CD14-positive monocyte (primary cell): Measurements from ENCODE around the gene INPP5J. TPM values are rescaled to one million over a fixed set of nuclear protein-coding genes. Genes with fewer than 3 reads are reported as not detected.
A peak's percentile ranks its signal among the peaks of the same experiment; 100 is the strongest.

Experiments
- DNase-seq, 3 donors: peaks; one replicate each; pipeline ENCODE4 v3.0.0-alpha.2; 2011 to 2022
- H2AFZ ChIP-seq: 2 replicates; pipeline ENCODE4 v1.6.0; 2012; ENCODE audit warnings: mild to moderate bottlenecking, low read depth, low read length, inconsistent platforms; ENCODE audit not compliant: insufficient read depth, poor library complexity, severe bottlenecking
- H3K27ac ChIP-seq, 2 donors: 1 replicate in 1 of 2; 2 replicates in 1 of 2; pipeline ENCODE4 v1.5.1; 2012 to 2013; ENCODE audit warnings: low read length in 2 of 2, control low read depth in 1 of 2, inconsistent platforms in 1 of 2, low read depth in 1 of 2, mild to moderate bottlenecking in 1 of 2
- H3K27me3 ChIP-seq, 2 donors: one replicate each; pipeline versions ENCODE4 v1.6.0 to v1.6.1; 2011 to 2013; ENCODE audit warnings: low read length in 2 of 2; ENCODE audit not compliant: control insufficient read depth in 2 of 2, insufficient read depth in 2 of 2
- H3K36me3 ChIP-seq, 2 donors: replicated peaks in 1 of 2; 1 replicate in 1 of 2; 2 replicates in 1 of 2; pipeline versions ENCODE4 v1.5.1 to v1.6.1; 2012 to 2013; ENCODE audit warnings: low read length in 2 of 2, control low read depth in 1 of 2, inconsistent platforms in 1 of 2, mild to moderate bottlenecking in 1 of 2; ENCODE audit not compliant: insufficient read depth in 2 of 2, control insufficient read depth in 1 of 2
- H3K4me1 ChIP-seq, 2 donors: 1 replicate in 1 of 2; 2 replicates in 1 of 2; pipeline versions ENCODE4 v1.5.1 to v1.6.1; 2012 to 2013; ENCODE audit warnings: low read length in 2 of 2, control low read depth in 1 of 2, inconsistent platforms in 1 of 2, mild to moderate bottlenecking in 1 of 2, moderate library complexity in 1 of 2; ENCODE audit not compliant: insufficient read depth in 2 of 2, control insufficient read depth in 1 of 2
- H3K4me2 ChIP-seq: replicated peaks from 2 replicates; pipeline ENCODE3; 2012; ENCODE audit warnings: low read length, moderate library complexity, mild to moderate bottlenecking; ENCODE audit not compliant: poor library complexity, severe bottlenecking; ENCODE audit errors: extremely low read depth
- H3K4me3 ChIP-seq, 3 experiments: fragments of 200-600 bp in 1 of 3; sonication (generic) in 1 of 3; replicated peaks in 1 of 3; 1 replicate in 2 of 3; 2 replicates in 1 of 3; pipeline ENCODE4 v1.5.1; 2011 to 2013; ENCODE audit warnings: low read length in 3 of 3, mild to moderate bottlenecking in 3 of 3, control low read depth in 2 of 3, low read depth in 2 of 3, inconsistent platforms in 1 of 3, moderate library complexity in 1 of 3
- H3K79me2 ChIP-seq: 2 replicates; pipeline ENCODE4 v1.6.0; 2012; ENCODE audit warnings: mild to moderate bottlenecking, control low read depth, inconsistent platforms, low read length, moderate library complexity; ENCODE audit not compliant: insufficient read depth
- H3K9ac ChIP-seq: 2 replicates; pipeline ENCODE4 v1.6.0; 2017; ENCODE audit warnings: low read length, mild to moderate bottlenecking; ENCODE audit not compliant: insufficient read depth, poor library complexity, severe bottlenecking
- H3K9me3 ChIP-seq, 2 donors: replicated peaks in 1 of 2; 1 replicate in 1 of 2; 2 replicates in 1 of 2; pipeline versions ENCODE4 v1.5.1 to v1.6.1; 2012 to 2013; ENCODE audit warnings: low read length in 2 of 2, control low read depth in 1 of 2; ENCODE audit not compliant: control insufficient read depth in 1 of 2, insufficient read depth in 1 of 2
- H4K20me1 ChIP-seq: 2 replicates; pipeline ENCODE4 v1.6.0; 2012; ENCODE audit warnings: mild to moderate bottlenecking, low read length, control low read depth, moderate library complexity; ENCODE audit not compliant: insufficient read depth
- H3K27ac Mint-ChIP-seq, 7 donors: one replicate each; pipeline ENCODE4 v1.8.0; 2020; ENCODE audit warnings: mild to moderate bottlenecking in 7 of 7, mixed read lengths in 7 of 7, moderate library complexity in 6 of 7, inconsistent platforms in 2 of 7
- H3K27me3 Mint-ChIP-seq, 3 donors: one replicate each; pipeline ENCODE4 v1.8.0; 2021 to 2022; ENCODE audit warnings: low read depth in 3 of 3, mild to moderate bottlenecking in 3 of 3, mixed read lengths in 3 of 3, moderate library complexity in 3 of 3, inconsistent platforms in 1 of 3
- H3K36me3 Mint-ChIP-seq, 2 donors: one replicate each; pipeline ENCODE4 v1.8.0; 2020; ENCODE audit warnings: mixed read lengths in 2 of 2, inconsistent platforms in 1 of 2, mild to moderate bottlenecking in 1 of 2
- H3K4me1 Mint-ChIP-seq: one replicate; pipeline ENCODE4 v1.8.0; 2020; ENCODE audit warnings: mild to moderate bottlenecking, mixed read lengths
- H3K4me3 Mint-ChIP-seq, 2 donors: one replicate each; pipeline ENCODE4 v1.8.0; 2020; ENCODE audit warnings: mild to moderate bottlenecking in 2 of 2, mixed read lengths in 2 of 2, moderate library complexity in 1 of 2
- H3K9me3 Mint-ChIP-seq, 7 donors: one replicate each; pipeline ENCODE4 v1.8.0; 2020 to 2022; ENCODE audit warnings: mixed read lengths in 7 of 7, mild to moderate bottlenecking in 6 of 7, moderate library complexity in 6 of 7, inconsistent platforms in 2 of 7
- CTCF ChIP-seq: fragments of 200-600 bp; IDR thresholded peaks from one replicate; pipeline ENCODE4 v1.8.0; 2022; ENCODE audit warnings: antibody characterized with exemption, mild to moderate bottlenecking
- WGBS: methylation state at CpG from one replicate; pipeline ENCODE4 v1.1.5; 2013; ENCODE audit warnings: missing lambda C conversion rate; ENCODE audit not compliant: insufficient coverage; 5-methylcytosine and 5-hydroxymethylcytosine counted together
- intact Hi-C, 2 donors: fragments of 100-400 bp; cut with micrococcal nuclease; formaldehyde crosslinking; loops; one replicate each; pipeline versions ENCODE4 v1.15.0 to v1.15.1; 2023
- polyA plus RNA-seq, 3 donors: library from polyadenylated mRNA; depleted of rRNA in 1 of 3; unstranded in 2 of 3; stranded (reverse) in 1 of 3; fragments of 300-500 nt in 2 of 3; fragments of >200 nt in 1 of 3; fragmentation: Illumina TruSeq in 2 of 3; gene quantifications; 1 replicate in 2 of 3; 2 replicates in 1 of 3; pipeline ENCODE4 v1.2.3, GENCODE V29; 2012 to 2021
- small RNA-seq: library from RNA; depleted of rRNA; stranded (forward); fragments of <200 nt; gene quantifications from one replicate; pipeline ENCODE3, GENCODE V24; 2012; ENCODE audit warnings: low read depth; ENCODE audit not compliant: insufficient read length

The INPP5J gene
- polyA plus RNA-seq, 3 donors, result 0.03 TPM; not detected in 2

DNA sequence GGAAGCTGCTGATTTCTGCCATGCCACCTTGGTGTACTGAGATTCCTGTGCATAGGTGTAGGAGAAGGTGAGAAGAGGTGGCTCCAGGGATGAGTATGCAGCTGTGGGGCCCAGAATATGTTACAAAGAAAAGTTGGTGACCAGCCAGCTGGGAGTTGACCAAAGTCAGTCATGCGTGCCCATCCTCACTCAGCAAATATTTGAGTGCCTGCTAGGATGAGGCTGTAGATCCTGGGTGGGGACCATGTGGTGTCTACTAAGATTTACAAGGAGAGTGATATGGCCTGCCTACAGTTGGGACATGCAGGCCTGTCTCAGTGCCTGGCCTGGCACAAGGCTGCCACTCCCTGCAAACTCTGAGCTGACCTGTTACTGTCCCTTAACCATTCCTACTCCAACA, 56.6 kb downstream of the INPP5J start:
- TF ChIP-seq CTCF, result no peak
- Mint-ChIP-seq H3K4me1 (no peaks in the 10 kb centered on the region), H3K36me3 (peaks cover 31 to 75% of the 10 kb centered on the region in 2 donors), H3K4me3 (no peak overlapping the region), H3K27ac (peak overlapping the region in 2 of 7 donors; percentile 26 to 61), H3K27me3 (no peaks in the 10 kb centered on the region), H3K9me3 (peaks cover 0 to 2% (median 0%) of the 10 kb centered on the region in 7 donors)
- Histone ChIP-seq H3K36me3 (peaks cover 27 to 49% of the 10 kb centered on the region in 2 donors), H4K20me1 (peaks cover 62% of the 10 kb centered on the region), H3K27ac (peak overlapping the region in 1 of 2 donors; percentile 1), H3K27me3 (no peaks in the 10 kb centered on the region), H3K79me2 (peaks cover 56% of the 10 kb centered on the region), H3K4me2 (no peak overlapping the region), H3K9ac (no peak overlapping the region), H3K9me3 (no peaks in the 10 kb centered on the region), H2AFZ (no peak overlapping the region), H3K4me1 (no peaks in the 10 kb centered on the region), H3K4me3 (no peak overlapping the region)
- DNase-seq, result no peak
- intact Hi-C loops, result no loop called here
- 100% methylated on average over 1 of the region's 1 CpG for WGBS

GRCh38 chr22:31184015-31184414, 61.2 kb downstream of the INPP5J start:
- Mint-ChIP-seq H3K27me3 (no peaks in the 10 kb centered on the region), H3K4me3 (no peak overlapping the region), H3K9me3 (peaks cover 0 to 3% (median 0%) of the 10 kb centered on the region in 7 donors), H3K4me1 (no peaks in the 10 kb centered on the region), H3K36me3 (peaks cover 29 to 74% of the 10 kb centered on the region in 2 donors), H3K27ac (no peak overlapping the region)
- Histone ChIP-seq H2AFZ (no peak overlapping the region), H3K4me1 (no peaks in the 10 kb centered on the region), H3K79me2 (peaks cover 19% of the 10 kb centered on the region), H3K4me2 (no peak overlapping the region), H3K27ac (no peak overlapping the region), H3K9me3 (no peaks in the 10 kb centered on the region), H4K20me1 (peaks cover 59% of the 10 kb centered on the region), H3K36me3 (peaks cover 31 to 50% of the 10 kb centered on the region in 2 donors), H3K9ac (no peak overlapping the region), H3K4me3 (no peak overlapping the region), H3K27me3 (no peaks in the 10 kb centered on the region)
- intact Hi-C loops, result no loop called here
- DNase-seq, result no peak
- TF ChIP-seq CTCF, result no peak
- 93% methylated on average over 17 of the region's 30 CpGs for WGBS

Small RNAs within 50 kb of the gene (small RNA-seq; reads per million reads assigned to genes)
- gene MIR3928, result not detected

Other genes starting within 250 kb of the INPP5J start
- gene MORC2, start 154.2 kb upstream of the INPP5J start, polyA plus RNA-seq, result 1 to 10 TPM; 2.1 to 6.0 (median 2.4) TPM
- 10 to 100 TPM in 2 of 3 donors, 1 to 10 TPM in 1; 9.9 to 81.3 (median 13.9) TPM for gene TUG1, start 153.7 kb upstream of the INPP5J start, polyA plus RNA-seq
- 10 to 100 TPM in 1 of 3 donors, under 1 TPM in 2; 0.87 to 13.3 (median 0.88) TPM for gene SMTN, start 41.6 kb upstream of the INPP5J start, polyA plus RNA-seq
- 1 to 10 TPM; 3.2 to 7.6 (median 3.4) TPM for gene SELENOM, start 15.4 kb upstream of the INPP5J start, polyA plus RNA-seq
- gene PLA2G3, start 17.5 kb downstream of the INPP5J start, polyA plus RNA-seq, result not detected
- 10 to 100 TPM; 16.0 to 26.5 (median 26.1) TPM for gene RNF185, start 37.2 kb downstream of the INPP5J start, polyA plus RNA-seq
- 10 to 100 TPM in 2 of 3 donors, 1 to 10 TPM in 1; 5.5 to 14.2 (median 10.1) TPM for gene LIMK2, start 89.3 kb downstream of the INPP5J start, polyA plus RNA-seq
- 10 to 100 TPM; 21.8 to 37.3 (median 21.9) TPM for gene PIK3IP1, start 169.5 kb downstream of the INPP5J start, polyA plus RNA-seq
- gene PATZ1, start 223.4 kb downstream of the INPP5J start, polyA plus RNA-seq, result 10 to 100 TPM in 1 of 3 donors, 1 to 10 TPM in 2; 1.8 to 10.7 (median 2.0) TPM